NCI-H510A (cell line): Measurements from ENCODE around the gene KIF26B.
"Not testable (repeated sequence)": the region's sequence is repeated elsewhere in the genome, so short reads cannot be mapped to it uniquely, and the experiment has no call there.

ENCODE experiments used
- DNase-seq: peaks from one replicate; lab custom pipeline; 2025; lab: John Stamatoyannopoulos, UW

The KIF26B gene

DNA sequence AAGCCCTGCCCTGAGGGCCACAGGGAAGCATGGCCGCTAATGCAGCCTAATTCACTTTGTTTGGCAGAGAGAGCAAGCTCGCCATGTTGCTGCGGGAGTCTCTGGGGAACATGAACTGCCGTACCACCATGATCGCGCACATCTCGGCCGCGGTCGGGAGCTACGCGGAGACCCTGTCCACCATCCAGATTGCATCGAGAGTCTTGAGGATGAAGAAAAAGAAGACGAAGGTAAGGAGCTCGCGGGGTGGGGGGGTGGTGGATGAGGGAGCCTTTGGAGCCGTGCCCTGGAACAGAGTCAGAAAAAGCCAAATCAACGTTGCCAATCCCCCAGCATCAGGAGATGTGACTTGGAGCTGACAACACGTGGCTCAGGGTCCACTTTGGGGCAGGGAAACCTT is 529.4 kb downstream of the KIF26B start:
- DNase-seq, result no peak

DNA sequence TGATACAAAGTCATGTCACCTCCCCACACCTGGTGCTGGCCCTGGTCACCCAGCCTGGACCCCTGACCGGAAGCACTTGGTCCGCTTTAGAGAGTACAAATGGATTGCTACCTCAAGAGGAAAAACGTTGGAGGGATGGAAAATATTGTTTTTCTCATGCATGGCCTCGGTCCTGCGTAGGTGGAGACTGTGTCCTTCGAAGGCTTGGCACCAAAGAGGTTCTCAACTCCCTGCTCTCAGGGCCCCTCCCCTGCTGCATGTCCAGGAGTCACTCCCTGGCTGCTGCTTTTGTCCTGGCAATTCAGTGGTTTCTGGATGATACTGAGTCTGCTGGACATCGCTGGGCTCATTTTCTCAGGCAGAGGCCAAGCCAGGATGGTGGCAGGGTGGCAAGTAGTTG is 529.8 kb downstream of the KIF26B start:
- no peak for DNase-seq

DNA sequence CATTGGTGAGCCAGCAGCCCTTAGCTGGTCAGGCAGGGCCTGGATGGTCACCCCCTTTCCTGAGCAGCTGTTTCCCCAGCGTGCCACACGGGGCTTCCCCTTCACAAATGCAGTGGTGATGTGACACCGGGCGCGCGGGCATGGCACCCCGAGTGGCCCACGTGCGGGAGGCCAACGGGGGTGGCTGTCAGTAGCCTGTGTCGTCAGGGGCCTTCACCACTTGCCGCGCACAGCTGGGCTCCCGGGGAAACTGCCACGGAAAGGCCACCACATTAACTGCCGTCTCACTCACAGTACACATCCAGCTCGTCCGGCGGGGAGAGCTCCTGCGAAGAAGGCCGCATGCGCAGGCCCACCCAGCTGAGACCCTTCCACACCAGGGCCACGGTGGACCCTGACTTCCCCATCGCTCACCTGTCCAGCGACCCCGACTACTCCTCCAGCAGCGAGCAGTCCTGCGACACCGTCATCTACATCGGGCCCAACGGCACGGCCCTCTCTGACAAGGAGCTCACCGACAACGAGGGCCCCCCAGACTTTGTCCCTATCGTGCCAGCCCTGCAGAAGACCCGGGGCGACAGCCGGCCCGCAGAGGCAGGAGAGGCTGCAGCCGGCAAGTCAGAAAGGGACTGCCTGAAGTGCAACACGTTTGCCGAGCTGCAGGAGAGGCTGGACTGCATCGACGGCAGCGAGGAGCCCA is 530.5 kb downstream of the KIF26B start:
- DNase-seq, result no peak

DNA sequence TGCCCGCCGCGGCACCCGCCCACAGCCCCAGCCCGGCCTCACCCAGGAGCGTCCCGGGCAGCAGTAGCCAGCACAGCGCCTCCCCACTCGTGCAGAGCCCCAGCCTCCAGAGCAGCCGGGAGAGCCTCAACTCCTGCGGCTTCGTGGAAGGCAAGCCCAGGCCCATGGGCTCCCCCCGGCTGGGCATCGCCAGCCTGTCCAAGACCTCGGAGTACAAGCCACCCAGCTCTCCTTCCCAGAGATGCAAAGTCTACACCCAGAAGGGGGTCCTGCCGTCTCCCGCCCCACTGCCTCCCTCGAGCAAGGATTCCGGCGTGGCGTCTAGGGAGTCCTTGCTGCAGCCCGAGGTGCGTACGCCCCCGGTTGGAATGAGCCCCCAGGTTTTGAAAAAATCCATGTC is 531.2 kb downstream of the KIF26B start:
- no peak for DNase-seq

DNA sequence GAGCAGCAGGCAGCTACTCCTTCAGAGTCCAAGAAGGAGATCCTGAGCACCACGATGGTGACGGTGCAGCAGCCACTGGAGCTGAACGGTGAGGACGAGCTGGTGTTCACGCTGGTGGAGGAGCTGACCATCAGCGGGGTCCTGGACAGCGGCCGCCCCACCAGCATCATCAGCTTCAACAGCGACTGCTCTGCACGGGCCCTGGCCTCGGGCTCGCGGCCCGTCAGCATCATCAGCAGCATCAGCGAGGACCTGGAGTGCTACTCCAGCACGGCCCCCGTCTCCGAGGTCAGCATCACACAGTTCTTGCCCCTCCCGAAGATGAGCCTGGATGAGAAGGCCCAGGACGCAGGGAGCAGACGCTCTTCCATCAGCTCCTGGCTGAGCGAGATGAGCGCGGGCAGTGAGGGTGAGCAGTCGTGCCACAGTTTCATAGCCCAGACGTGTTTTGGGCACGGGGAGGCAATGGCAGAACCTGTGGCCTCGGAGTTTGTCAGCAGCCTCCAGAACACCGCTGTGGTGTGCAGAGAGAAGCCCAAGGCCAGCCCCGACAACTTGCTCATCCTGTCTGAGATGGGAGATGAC is 531.8 kb downstream of the KIF26B start:
- no peak for DNase-seq

- no peak for DNase-seq
Measured at GRCh38 chr1:245687152-245687635, 532.4 kb downstream of the KIF26B start.

DNA sequence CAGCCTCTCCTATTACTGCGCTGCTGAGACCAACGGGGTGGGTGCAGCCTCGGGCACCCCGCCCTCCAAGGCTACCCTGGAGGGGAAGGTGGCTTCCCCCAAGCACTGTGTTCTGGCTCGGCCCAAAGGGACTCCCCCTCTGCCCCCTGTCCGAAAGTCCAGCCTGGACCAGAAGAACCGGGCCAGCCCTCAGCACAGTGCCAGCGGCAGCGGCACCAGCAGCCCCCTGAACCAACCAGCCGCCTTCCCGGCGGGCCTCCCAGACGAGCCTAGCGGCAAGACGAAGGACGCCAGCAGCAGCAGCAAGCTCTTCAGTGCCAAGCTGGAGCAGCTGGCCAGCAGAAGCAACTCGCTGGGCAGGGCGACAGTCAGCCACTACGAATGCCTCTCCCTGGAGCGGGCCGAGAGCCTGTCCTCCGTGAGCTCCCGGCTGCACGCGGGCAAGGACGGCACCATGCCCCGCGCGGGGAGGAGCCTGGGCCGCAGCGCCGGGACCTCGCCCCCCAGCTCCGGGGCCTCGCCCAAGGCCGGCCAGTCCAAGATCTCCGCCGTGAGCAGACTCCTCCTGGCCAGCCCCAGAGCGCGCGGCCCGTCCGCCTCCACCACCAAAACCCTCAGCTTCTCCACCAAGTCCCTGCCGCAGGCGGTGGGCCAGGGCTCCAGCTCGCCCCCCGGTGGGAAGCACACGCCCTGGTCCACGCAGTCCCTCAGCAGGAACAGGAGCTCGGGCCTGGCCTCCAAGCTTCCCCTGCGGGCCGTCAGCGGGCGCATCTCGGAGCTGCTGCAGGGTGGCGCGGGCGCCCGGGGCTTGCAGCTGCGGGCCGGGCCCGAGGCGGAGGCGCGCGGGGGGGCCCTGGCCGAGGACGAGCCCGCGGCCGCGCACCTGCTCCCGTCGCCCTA is 533.1 kb downstream of the KIF26B start:
- DNase-seq, result no peak

GRCh38 chr1:245688536-245689453 is 534.0 kb downstream of the KIF26B start:
- no peak for DNase-seq

DNA sequence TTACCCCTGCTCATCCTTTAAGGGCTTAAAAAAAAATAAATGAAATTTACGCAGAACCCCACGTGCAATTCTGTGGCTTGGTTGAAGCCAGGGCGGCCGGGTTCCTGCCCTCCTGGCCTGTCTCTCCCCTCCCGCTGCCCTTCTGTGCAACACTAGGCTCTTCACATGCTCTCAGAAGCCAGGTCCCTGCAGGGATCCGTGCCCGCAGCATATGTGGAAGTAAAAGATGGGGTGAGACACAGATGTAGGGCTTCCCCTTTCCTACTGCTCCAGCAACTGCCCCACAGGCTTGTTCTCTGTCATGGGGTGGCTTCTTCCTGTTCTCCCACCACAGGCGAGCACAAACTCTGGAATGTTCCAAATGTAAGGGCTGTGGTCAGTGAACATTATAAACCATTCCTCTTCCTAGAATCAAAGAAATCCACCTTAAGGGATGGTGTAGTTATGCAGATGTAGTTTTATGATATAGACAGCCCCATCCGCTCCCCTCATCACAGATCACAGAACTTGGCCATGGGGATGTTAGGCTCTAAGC is 535.4 kb downstream of the KIF26B start:
- DNase-seq, result no peak

DNA sequence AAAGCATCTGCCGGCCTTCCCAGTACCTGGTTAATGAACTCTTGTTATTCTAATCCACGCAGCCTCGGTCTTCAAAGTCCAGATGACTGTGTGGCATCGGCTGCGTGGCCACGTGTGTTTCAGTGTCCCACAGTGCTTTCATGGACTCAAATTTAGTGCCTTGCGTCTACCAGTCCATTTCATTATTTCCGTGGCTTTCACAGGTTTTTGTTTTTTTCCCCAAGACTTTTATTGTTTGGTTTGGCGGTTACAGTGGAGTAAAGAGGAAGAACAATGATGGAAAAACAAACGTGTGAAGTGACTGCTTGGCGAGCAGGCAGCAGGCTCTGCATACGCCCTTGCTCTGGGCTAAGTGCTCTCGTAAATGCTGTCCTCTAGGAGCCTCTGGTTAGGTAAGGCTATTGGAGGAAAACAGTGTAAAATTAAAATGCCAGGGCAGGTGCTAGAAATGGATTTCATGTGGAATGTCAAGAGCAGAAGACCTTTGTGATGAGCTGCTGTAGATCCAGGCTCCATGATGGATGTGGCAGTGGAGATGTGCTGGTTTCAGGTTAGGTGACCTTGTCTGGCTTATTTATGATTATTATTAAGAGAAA is 536.3 kb downstream of the KIF26B start:
- peak; percentile 28 for DNase-seq

DNA sequence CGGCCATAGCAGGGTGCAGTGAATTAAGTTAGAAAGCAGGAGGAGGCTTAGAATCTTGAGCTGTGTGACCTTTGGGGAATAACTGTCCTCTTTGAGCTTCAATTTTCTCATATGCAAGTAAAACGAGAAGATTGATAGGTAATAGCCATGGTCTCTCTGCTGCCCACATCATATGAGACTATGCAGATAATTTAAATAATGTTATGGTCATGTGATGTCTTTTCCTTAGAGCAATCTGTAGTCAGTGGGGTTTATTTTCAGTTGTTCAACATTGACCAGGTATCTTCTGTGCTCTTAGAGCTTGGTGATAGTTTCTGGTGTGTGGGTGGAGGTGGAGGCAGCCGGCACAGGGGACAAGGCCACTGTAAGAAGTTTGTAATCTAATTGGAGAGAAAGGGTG is 537.1 kb downstream of the KIF26B start:
- DNase-seq, result no peak

- DNase-seq, result no peak
Measured at GRCh38 chr1:245692318-245692717, 537.5 kb downstream of the KIF26B start.

DNA sequence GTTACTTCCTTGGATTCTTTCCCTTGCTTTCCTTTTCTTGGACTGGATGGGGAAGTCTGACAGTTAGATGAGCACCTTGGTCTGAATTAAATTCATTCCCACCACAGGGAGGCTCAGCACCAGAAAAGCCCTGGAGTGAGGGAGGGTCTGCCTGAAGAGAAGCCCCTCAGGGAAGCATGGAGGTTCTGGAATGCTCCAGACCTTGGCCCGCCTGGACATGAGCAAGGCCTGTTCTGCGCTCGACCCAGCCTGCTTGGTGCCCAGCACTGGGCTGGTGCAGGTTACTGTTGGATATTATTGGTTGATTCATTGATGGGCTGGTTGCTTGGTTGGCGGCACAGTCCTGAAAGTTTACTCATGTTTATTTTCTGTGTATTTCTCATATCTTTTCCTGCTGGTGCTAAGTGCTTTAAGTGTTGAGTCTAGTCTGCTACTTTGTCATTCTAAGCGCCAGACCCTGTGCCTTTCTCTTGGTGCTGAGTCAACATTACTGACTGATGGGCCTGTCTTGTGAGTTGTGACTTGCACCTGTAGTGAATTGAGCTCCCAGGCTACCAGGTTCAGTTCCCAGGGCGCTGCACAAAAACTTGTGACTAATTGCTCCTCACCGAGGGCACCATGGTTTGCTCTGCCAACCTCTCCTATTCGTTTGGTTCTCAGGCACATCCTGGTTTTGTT is 538.5 kb downstream of the KIF26B start:
- no peak for DNase-seq

DNA sequence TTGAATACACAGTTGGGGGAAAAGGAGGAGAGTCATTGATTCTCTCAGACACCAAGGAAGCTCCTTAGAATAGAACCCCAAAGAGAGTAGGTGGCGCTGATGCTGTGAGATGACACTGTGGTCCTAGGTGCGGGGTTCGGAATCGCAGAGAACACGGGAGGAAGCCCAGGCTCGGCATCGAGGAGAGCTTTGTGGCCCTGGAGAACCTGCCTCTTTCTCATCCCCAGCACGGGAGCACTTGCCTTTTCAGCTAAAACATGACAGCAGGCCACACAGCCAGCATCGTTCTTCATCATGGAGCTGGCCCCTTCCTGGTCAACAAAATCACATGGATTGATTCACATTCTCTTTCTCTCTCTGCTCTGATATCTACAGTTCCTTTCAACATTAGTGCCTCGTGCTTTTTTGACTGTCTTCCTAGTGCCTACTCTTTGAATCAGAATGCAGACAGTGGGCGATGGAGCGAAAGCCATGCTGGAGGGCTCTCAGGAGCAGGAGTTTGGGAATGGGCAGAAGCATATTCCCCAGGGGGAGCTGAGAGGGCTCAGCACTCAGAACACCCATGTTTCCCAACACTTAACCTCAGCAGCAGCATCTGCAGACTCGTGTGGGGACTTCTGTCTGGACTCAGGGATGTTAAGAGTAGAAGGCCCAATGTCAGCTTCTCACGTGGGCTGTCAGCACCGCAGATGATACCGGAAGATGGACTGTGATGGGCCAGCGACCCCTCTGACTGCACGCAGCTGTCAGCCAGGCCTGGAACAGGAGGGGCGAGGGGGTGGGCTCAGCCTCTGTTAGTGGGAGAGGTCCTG is 539.4 kb downstream of the KIF26B start:
- no peak for DNase-seq

- DNase-seq, result no peak
Measured at GRCh38 chr1:245694753-245695195, 540.0 kb downstream of the KIF26B start.

DNA sequence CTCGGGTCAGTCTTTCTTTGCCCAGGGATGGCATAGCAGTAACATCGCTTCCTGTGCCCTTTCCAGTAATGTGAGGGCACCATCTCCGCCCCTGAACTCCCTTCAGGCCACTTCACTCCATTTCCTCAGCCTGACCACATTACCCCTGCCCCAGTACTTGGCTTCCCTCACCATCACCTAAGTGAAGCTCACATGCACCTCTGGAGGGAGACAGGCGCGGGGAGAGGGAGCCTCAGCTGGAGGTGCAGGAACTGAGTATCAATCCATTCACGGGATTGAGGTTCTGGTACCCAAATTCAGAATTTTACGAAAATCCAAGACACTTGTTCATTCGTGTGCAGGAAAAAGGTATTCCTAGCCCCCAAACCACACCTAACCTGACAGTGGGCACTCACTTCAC is 540.4 kb downstream of the KIF26B start:
- DNase-seq, result no peak

DNA sequence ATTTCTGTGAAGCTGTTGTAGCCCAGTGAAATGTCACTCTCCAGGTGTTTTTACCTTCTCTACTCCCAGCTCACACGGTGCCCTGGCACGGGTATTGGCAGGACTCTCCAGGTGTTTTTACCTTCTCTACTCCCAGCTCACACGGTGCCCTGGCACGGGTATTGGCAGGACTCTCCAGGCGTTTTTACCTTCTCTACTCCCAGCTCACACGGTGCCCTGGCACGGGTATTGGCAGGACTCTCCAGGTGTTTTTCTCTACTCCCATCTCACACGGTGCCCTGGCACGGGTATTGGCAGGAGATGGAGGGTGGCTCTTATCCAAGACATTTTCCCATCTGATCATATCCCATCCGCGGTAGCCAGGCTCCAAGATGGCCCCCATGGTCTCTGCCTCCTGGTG is 540.9 kb downstream of the KIF26B start:
- DNase-seq, result not testable (repeated sequence)

DNA sequence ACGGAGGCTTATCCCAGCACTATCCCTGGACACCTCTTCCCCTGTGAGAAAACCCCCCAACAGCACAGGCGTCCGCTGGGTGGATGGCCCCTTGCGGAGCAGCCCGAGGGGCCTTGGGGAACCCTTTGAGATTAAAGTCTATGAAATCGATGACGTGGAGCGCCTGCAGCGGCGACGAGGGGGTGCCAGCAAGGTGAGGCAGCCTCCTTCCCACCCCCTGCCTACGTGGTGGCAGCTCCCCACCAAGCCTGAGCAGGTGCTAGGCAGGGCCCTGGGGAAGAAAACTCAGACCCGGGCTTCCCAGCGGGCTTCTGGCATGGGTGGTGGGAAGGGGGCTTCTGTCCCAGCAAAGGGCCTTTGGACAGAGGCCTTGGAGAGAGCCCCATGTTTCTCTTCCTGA is 543.3 kb downstream of the KIF26B start:
- DNase-seq, result no peak

GRCh38 chr1:245698860-245699259 is 544.1 kb downstream of the KIF26B start:
- peak; percentile 66 for DNase-seq

- no peak for DNase-seq
Measured at GRCh38 chr1:245700631-245701030, 545.8 kb downstream of the KIF26B start.
